D721Med (cell line): Measurements from ENCODE around the gene UCK2.

Source experiments
- DNase-seq: peaks from one replicate; pipeline ENCODE4 v3.0.0; 2011; ENCODE audit warnings: low spot score; ENCODE audit not compliant: insufficient read length
- FAIRE-seq: peaks from 2 replicates; lab custom pipeline; 2011; peaks lifted over from hg19 to GRCh38; lab: Jason Lieb, UNC
- CTCF ChIP-seq: IDR thresholded peaks from 2 replicates; pipeline ENCODE4 v1.5.1; 2012; ENCODE audit warnings: mild to moderate bottlenecking, control low read depth; ENCODE audit not compliant: insufficient read depth; ENCODE audit errors: missing control alignments

Gene UCK2

GRCh38 chr1:165856021-165856420, 28.6 kb downstream of the UCK2 start:
- DNase-seq (no peak), FAIRE-seq (no peak)
- no peak for TF ChIP-seq CTCF

DNA sequence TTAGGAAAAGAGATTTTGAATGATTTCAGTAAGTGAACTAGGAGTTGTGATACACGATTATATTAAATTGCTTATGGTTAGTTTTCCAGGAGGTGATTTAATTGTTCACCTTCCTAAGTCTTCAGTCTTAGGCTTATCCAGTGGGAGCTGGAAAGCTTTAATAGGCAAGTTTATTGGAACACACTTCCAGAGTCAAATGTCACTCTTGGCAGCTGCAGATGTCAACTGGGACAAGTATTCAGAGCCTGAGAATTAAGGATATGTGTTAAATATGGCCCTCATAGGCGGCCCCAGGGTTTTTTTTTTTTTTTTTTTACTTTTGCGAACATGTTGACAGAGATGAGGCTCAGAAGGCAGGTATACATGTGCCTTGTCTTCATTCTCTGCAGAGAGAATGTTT, 29.2 kb downstream of the UCK2 start:
- TF ChIP-seq CTCF = no peak
- no peak for DNase-seq
- FAIRE-seq = peak; percentile 44

GRCh38 chr1:165857046-165857801, 29.8 kb downstream of the UCK2 start:
- no peak for DNase-seq
- no peak for TF ChIP-seq CTCF
- no peak for FAIRE-seq

- no peak for DNase-seq
- FAIRE-seq = no peak
- TF ChIP-seq CTCF = no peak
These were observed 31.0 kb downstream of the UCK2 start for GRCh38 chr1:165858364-165858823.

- FAIRE-seq = no peak
- TF ChIP-seq CTCF = no peak
- no peak for DNase-seq
These were observed 31.8 kb downstream of the UCK2 start for GRCh38 chr1:165858967-165859845.

- no peak for DNase-seq
- FAIRE-seq = no peak
- no peak for TF ChIP-seq CTCF
These were observed 32.7 kb downstream of the UCK2 start for GRCh38 chr1:165860065-165860464.

DNA sequence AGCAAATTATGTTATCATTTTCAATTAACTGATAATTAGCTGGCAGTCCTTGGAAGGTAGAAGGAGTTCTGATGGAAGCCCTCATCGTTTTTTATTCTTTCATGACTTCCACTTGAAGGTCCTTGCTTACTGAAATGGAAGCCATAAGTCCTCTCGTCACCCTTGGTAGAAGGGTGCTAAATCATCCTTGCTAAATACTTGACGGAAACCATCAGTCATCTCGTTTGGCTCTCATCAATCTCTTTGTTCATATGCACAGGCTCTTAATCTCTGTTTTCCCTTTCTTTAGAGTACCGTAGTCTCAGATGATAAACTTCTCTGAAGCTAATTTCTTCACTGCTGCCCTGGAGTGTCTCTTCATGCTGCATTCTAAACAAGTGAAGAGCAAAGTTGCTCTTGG, 34.5 kb downstream of the UCK2 start:
- no peak for TF ChIP-seq CTCF
- DNase-seq (no peak), FAIRE-seq (no peak)
